Measurements from ENCODE around the gene STX19.
A peak's percentile ranks its signal among the peaks of the same experiment; 100 is the strongest.

The STX19 gene, protein sequence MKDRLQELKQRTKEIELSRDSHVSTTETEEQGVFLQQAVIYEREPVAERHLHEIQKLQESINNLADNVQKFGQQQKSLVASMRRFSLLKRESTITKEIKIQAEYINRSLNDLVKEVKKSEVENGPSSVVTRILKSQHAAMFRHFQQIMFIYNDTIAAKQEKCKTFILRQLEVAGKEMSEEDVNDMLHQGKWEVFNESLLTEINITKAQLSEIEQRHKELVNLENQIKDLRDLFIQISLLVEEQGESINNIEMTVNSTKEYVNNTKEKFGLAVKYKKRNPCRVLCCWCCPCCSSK

DNA sequence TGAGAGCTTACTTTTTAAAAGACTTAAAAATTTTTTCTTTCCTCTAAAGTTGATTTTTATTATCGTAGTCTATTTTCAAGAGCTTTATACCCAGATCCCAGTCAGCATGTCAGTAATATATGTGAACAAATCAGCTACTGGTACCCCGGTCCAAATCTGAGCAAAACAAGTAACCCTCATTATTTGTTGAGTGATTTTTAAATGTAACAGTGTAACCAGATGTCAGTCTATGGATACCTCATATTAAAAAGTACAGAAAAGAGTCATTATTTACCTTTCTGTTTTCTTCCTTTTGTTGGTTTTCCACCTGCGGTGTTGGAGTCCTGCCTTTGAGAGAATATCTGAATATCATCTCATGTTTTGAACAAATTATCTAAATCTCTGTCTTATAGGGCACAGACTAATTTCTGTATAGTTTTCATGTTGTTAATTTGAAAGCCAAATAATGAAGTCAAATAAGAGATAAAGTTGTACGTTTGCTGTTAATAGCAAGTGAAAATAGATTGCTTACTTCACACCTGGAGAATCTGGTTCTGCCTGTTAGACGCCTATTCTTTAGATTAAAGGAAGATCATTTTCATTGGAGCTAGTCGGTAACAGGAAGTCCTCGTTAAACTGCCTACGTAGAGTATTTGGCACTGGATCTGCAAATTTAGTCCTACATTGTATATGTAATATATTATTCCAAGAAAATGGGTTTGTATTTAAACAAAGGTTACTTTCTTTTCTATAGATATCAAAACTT, at the start of gene STX19:
Gene STX19, minus strand, starts transcription at position 505 of the 745 bp plus-strand sequence. CDS start 13,328 bp downstream, outside the sequence.
- TF ChIP-seq, protein P1, sequence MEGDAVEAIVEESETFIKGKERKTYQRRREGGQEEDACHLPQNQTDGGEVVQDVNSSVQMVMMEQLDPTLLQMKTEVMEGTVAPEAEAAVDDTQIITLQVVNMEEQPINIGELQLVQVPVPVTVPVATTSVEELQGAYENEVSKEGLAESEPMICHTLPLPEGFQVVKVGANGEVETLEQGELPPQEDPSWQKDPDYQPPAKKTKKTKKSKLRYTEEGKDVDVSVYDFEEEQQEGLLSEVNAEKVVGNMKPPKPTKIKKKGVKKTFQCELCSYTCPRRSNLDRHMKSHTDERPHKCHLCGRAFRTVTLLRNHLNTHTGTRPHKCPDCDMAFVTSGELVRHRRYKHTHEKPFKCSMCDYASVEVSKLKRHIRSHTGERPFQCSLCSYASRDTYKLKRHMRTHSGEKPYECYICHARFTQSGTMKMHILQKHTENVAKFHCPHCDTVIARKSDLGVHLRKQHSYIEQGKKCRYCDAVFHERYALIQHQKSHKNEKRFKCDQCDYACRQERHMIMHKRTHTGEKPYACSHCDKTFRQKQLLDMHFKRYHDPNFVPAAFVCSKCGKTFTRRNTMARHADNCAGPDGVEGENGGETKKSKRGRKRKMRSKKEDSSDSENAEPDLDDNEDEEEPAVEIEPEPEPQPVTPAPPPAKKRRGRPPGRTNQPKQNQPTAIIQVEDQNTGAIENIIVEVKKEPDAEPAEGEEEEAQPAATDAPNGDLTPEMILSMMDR (IDR thresholded peaks at IDR 0.05; ENCODE audit: extremely low read depth, insufficient read depth, missing control alignments), result no peak
- in situ Hi-C loops (cut with MboI; ENCODE audit: low pct_unique_long_range_greater_than_20kb, low sequenced_read_pairs, unreplicated experiment), result no loop called here
- no peak for DNase-seq (ENCODE audit: low spot score)

DNA sequence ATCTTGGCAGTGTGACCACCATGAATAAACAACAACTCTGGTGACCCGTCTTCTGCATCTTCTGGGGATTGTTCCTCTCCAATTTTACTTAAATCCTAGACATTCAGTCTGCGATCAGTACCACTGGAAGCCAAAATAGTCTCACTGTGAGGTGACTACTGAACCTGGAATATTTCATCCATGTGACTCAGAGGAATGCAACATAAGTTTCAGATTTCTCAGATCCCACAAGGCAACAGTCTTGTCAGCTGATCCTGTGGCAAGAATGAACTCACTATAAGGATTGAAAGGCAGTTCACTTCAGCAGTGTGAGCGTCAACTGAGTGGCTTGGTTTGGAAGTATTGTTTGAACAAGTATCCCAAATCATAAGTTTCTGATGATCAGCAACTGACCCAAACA, 47.7 kb upstream of the STX19 start:
- TF ChIP-seq, protein P1 (IDR thresholded peaks at IDR 0.05; ENCODE audit: extremely low read depth, insufficient read depth, missing control alignments), result no peak
- in situ Hi-C loops (cut with MboI; ENCODE audit: low pct_unique_long_range_greater_than_20kb, low sequenced_read_pairs, unreplicated experiment), result no loop called here
- DNase-seq (ENCODE audit: low spot score), result no peak

DNA sequence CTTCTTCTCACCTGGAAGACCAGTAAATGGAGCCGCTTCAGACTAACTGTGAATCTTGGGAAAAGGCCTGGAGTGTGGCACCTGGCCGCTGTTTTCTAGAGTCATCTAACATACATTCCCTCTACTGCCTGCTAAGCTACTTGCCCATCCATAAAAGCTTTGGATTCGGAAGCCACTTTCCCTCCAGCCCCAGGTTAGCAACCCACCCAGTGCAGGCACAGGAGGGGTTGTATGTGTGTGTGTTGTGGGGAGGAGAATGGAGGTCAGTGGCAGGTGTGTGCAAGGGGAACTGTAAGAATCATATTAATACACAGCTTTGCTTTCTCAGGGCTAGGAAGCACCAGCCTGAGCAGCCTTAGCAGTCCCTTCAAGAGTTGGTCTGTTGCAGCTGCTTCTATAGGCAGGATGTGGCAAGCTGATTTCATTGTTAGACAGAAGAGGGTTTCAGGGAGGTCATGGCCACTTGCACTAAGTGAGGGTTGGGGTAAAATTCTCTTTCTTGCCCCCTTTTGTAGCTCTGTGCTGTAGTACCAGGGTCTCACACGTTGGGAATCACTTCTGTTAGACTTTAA, 43.4 kb upstream of the STX19 start:
- in situ Hi-C loops (cut with MboI; ENCODE audit: low pct_unique_long_range_greater_than_20kb, low sequenced_read_pairs, unreplicated experiment), result no loop called here
- TF ChIP-seq, protein P1 (IDR thresholded peaks at IDR 0.05; ENCODE audit: extremely low read depth, insufficient read depth, missing control alignments), result no peak
- DNase-seq (ENCODE audit: low spot score), result peak; percentile 23

GRCh38 chr3:94070341-94070911, 42.0 kb upstream of the STX19 start:
- in situ Hi-C loops (cut with MboI; ENCODE audit: low pct_unique_long_range_greater_than_20kb, low sequenced_read_pairs, unreplicated experiment), result no loop called here
- DNase-seq (ENCODE audit: low spot score), result peak; percentile 15
- TF ChIP-seq, protein P1 (IDR thresholded peaks at IDR 0.05; ENCODE audit: extremely low read depth, insufficient read depth, missing control alignments), result no peak

- in situ Hi-C loops (cut with MboI; ENCODE audit: low pct_unique_long_range_greater_than_20kb, low sequenced_read_pairs, unreplicated experiment), result no loop called here
- DNase-seq (ENCODE audit: low spot score), result no peak
- TF ChIP-seq, protein P1 (IDR thresholded peaks at IDR 0.05; ENCODE audit: extremely low read depth, insufficient read depth, missing control alignments), result peak; percentile 50
These were observed 40.9 kb upstream of the STX19 start for GRCh38 chr3:94069194-94069813.

All from GM13977 (cell line).